KBM-7 (cell line): Measurements from ENCODE around the gene SERPINA5.
"Not testable (repeated sequence)": the region's sequence is repeated elsewhere in the genome, so short reads cannot be mapped to it uniquely, and the experiment has no call there.

Source experiments
- DNase-seq: peaks from one replicate; pipeline ENCODE4 v3.0.0-alpha.2; 2015
- in situ Hi-C: fragments of 300-500 bp; cut with MboI; formaldehyde crosslinking; loops from 2 replicates; pipeline ENCODE4 v1.14.3; 2020; ENCODE audit warnings: low sequenced_read_pairs, low pct_unique_long_range_greater_than_20kb, mixed read lengths

SERPINA5 gene

GRCh38 chr14:94635154-94635553, 53.9 kb downstream of the SERPINA5 start:
- in situ Hi-C loops, result no loop called here
- DNase-seq, result no peak

- in situ Hi-C loops, result no loop called here
- peak; percentile 2 for DNase-seq
These were observed 55.7 kb downstream of the SERPINA5 start for GRCh38 chr14:94636744-94637412.

DNA sequence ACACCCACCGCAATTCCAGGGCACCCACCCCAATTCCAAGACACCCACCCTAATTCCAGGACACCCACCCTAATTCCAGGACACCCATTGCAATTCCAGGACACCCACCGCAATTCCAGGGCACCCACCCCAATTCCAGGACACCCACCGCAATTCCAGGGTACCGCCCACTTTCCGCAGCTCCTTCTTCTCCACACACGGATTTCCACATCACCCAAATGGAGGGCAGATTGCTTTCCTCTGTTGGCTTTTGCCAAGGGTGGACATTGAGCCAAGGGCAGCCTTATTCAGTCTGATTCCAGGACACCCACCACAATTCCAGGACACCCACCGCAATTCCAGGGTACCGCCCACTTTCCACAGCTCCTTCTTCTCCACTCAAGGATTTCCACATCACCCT, 56.6 kb downstream of the SERPINA5 start:
- DNase-seq, in situ Hi-C loops: not testable (repeated sequence)

DNA sequence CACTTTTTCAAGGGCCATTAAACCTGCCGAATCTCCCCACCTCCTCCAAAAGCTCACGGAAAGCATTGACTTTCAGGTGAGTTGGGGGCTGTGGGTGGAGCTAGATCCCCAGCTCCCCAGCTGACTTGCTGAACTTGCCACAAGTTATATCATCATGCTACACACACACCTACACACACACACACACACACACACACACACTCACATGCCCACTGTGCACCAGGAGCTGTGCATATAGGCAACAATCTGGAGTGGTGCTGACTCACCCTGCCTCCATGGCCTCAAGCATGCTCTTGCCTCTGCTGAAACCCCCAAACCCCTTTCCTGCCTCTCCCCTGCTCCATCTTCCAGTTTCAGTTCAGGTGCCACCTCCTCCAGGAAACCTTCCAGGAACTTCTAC, 57.1 kb downstream of the SERPINA5 start:
- in situ Hi-C loops, result no loop called here
- DNase-seq, result no peak

- in situ Hi-C loops, result no loop called here
- no peak for DNase-seq
These were observed 58.0 kb downstream of the SERPINA5 start for GRCh38 chr14:94638961-94639817.

DNA sequence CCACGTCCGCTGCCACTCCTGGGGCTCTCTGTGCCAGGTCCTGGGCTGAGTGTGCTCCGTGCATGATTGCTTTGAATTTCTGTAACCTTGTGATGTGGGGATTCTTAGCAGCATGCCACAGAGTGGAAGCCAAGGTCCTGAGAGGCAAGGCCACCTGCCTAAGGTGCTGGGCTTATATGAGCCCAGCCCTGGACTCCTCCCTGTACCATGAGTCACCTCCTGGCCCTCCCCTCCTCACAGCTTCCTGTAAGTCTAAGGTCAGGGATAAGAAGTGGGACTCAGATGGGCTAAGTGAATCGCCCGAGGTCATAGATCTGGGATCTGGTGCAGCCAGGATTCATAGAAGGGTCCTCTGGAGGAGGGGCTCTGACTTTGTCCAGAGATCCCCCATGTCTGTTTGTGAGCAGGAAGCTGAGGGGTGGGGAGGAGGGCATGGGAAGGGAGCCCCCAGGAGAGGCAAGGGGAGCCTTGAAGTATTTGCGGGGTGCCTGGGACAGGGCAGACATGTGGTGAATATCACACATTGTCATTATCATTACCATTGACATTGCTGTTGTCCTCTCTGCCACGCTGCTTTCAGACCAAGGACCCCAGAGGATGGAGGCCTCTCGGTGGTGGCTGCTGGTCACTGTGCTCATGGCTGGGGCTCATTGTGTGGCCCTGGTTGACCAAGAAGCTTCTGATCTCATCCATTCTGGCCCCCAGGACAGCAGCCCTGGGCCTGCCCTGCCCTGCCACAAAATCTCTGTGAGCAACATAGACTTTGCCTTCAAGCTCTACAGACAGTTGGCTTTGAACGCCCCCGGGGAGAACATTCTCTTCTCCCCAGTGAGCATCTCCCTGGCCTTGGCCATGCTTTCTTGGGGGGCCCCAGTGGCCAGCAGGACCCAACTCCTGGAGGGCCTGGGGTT, 59.8 kb downstream of the SERPINA5 start:
- in situ Hi-C loops, result no loop called here
- DNase-seq, result no peak

GRCh38 chr14:94641632-94641955, 60.4 kb downstream of the SERPINA5 start:
- DNase-seq, result no peak
- in situ Hi-C loops, result no loop called here
